GM19099 (cell line): ENCODE measurements around the gene AK5.

Experiments
- POLR2A ChIP-seq: IDR thresholded peaks from 3 replicates; pipeline ENCODE4 v1.6.1; 2011; ENCODE audit warnings: low read depth; ENCODE audit not compliant: insufficient read length; ENCODE audit errors: extremely low read depth

AK5 gene

DNA sequence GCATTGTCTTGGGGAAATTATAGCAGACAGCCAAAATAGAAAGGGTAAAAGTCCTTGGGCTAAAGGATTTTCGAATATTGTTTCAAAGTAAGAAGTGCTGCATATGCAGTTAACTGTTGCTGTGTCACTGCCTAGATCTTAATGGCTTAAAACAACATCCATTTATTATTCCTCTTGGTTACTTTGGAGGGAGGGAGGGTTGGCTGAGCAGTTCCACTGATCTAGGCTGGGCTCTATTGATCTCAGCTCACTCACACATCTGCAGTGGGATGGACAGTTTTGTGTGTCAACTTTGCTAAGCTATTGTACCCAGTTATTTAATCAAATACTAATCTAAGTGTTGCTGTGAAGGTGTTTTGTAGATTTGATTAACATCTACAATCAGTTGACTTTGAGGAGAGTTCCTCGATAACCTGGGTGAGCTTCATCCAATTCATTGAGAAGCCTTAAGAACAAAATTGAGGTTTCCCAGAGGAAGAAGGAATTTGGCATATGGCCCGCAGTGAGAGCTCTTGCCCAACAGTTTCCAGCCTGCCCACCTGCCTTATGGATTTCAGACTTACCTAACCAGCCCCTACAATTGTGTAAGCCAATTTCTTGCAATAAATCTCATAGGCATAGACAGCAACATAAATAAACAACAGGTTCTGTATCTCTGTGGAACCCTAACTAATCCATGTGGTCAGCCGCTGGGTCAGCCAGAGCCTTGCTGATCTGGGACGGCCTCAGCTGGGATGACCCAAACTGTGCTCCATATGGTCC is 187.3 kb downstream of the AK5 start:
- no peak for TF ChIP-seq POLR2A

DNA sequence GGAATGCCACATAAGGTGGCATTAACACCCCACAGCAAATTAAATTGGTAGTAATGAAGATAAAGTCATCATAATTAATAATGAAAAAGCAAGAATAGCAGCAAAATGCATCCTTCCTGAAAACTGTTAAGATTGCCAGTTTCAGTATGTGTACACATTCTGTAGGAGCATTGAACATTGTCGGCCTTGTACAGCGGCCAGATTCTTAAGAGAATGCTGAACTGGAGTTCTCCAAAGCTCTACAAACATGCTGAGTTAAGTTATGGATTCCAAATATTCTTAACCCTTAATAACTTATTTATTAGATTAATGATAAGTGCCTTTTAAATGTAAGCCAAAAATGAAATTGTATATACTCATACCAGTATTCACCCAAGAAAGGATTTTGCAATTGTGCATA is 189.9 kb downstream of the AK5 start:
- no peak for TF ChIP-seq POLR2A

DNA sequence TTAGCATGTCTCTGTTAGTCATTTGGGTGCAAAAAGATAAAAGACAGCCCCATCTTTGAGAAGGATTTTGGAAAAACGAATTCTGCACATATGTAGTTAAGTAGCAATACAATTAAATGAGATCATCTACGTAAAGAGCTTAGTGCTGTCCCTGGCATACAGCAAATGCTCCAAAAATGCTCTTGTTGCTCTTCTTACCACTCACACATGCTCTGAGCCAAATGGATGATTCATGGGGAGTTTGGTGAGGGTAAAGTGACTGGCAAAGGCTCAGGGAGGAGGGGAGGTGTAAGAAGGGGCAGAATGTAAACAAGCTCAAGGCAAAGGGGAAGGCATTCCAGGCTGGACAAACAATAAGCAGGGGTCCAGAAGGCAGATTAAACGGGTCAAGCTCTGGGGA is 191.9 kb downstream of the AK5 start:
- TF ChIP-seq POLR2A: no peak

DNA sequence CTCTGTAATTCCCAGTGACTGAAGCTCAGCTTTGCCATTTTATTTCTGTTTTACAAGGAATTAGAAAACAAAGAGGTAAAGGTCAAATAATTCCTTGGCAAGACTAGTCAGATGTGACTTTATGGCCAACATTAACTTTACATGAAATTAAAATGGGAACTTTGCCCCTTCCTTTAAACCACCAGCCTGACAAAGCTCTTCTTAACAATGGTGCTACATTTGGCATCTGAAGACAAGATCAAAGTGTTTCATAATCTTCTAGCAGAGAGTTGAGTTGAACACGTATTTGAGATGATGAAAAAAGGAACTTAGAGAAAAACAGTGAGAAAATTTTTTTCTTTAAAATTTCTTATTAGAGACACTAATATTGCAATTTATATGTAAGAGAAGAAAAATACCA is 193.8 kb downstream of the AK5 start:
- TF ChIP-seq POLR2A: no peak

DNA sequence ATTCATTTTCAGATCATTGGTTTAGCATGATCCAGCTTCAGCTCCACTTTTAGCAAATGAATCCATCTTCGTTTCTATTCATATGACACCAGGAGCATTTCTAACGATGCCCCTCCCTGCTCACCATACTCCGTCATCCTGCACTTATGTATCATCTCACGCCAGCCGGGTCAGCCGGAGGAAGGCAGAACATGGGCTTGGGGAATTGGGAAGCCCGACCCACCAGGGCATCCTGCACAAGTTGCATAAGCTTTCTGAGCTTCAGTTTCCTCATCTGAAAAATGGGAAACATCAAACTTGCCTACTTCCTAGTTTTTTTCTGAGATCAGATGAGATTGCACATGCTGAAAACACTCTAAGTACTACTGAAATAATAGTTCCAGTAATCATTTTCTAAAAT is 194.7 kb downstream of the AK5 start:
- no peak for TF ChIP-seq POLR2A

DNA sequence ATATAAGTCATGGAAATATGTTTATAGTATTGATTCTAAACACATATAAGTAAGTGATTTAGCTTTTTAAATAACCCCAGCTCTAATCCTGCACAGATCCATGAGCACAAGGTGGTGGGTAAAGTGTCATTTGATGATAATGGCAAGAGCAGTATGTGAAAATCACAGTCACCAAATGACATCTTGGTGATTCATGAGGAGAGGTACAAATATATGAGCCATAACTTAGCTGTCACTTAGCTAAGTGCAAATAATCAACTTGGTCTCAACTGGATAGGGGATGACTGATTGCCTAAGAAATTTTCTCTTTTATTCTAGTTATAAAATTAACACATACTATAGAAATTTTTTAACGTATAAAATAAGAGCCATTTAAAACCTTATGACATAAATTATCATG is 202.5 kb downstream of the AK5 start:
- no peak for TF ChIP-seq POLR2A

DNA sequence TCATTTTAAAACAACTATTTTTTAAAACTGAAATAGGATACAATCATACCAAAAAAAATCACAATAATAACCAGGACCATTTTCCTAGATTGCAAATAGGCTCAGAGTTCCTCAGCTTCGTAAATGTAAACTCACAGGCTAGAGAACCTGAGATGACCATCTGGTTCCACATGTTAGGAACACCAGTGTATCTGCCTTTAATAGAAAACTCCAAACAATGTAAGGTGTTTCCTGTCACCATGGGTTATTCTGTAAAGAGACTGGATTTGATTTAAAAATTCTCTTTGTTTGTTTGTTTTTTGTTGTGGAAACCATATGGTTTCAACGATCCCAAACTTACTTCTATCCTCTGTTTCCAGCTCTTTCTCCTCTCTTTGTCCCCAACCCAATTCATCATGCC is 203.1 kb downstream of the AK5 start:
- no peak for TF ChIP-seq POLR2A

DNA sequence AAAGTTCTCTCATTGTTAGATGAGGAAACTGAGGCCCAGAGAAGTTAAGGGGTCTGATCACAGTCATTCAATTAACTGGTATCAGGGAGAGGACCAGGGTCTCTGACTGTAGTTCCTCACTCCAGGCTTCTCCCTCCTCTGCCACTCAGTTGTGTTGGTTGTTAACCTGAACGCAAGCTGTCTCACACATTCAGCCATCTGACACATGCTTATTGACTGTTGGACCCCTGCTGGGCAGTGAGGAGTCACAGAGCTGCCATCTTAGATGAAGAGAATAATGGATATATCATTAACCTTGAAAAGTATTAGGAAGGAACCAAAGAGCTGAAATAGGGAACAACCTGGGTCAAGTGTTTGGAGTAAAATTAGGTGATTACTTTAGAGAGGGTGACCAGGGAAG is 205.8 kb downstream of the AK5 start:
- TF ChIP-seq POLR2A: no peak

DNA sequence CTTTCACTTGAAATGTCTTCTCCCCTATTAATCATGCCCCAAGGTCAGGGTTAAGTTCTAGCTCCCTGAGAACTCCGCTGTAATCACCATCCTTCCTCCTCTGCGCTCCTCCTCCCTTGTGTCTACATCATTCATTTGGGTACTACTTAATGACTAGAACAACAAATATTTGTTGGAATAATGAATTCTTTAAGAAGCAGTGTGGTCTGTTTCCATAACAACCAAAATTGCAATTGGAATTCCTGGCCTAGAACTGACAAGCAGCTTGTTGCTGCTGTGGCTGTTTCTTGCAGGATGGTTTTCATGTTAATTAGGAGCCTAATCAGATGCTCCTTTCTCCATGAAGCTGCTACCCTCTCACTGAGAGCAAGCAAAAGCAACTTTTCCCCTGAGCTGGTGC is 208.1 kb downstream of the AK5 start:
- TF ChIP-seq POLR2A: no peak

DNA sequence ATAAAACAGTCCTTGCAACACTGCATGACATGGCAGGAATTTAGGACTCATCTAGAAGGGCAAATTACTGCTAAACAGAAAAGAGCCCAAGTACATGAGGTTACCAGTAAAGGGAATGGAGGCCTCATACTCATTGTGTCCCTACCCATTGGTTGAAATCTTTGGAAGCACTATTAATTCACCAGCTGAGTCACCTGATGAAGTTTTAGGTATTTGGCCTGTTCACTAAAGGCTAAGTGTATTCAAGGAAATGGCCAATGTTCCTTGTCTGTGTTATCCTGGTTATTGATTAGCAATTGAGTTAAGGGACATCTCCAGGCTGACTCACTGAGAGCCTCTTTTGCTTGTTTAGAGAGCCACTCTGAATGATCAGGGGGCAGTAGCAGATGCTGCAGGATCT is 212.2 kb downstream of the AK5 start:
- TF ChIP-seq POLR2A: no peak

DNA sequence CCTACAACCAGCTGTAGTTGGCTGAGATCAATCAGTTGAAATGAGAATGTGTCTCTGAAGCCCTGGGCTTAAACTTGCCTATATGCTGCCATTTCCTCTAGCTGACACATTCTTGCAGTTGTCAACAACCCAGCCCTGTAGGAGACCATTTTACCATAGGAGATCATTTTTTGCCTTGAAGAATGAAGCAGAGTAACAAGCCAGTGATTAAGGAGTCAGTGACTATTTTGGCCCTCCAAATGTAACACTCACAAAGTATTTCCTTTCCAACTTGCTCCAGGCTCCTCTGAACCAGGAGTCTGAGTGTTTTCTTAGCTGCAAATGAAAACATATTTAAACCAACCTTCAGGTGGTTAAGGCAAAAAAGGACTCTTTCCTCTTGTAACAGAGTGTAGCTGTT is 217.1 kb downstream of the AK5 start:
- TF ChIP-seq POLR2A: no peak

DNA sequence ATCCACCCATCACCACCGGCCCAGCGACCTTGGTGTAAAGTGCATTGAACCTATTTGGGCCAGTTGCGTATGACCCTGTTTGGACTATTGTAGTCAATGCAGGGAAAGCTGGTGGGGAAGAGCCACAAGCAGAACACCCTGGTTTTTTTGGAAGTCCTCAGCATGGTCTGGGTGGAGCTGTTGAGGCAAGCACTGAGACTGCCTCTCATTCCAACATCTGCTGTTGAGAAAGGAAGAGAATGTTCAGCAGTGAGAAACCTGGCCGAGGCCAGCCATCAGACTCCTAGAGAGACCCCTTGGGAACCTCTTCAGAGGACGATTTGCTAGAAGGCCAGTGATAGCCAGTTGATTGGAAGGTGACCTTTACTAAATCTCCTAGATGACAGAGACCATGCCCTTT is 217.6 kb downstream of the AK5 start:
- no peak for TF ChIP-seq POLR2A

DNA sequence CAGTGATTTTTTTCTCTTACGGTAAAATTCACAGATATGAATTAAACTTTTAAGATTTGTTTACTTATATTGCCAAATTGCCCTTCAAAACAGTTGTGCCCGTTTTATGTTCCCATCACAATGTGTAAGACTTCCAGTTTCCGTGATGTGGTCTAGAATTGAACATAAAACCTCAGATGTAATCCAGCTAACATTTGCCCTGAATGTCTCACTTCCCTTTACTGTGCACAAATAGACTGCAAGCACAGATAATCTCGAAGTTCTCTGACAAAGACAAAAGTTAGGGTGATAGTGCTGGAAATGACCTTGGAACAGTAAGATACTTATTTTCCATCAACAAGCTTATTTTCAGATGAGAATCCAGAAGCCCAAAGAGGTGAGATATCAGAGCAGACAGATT is 223.2 kb downstream of the AK5 start:
- TF ChIP-seq POLR2A: no peak

DNA sequence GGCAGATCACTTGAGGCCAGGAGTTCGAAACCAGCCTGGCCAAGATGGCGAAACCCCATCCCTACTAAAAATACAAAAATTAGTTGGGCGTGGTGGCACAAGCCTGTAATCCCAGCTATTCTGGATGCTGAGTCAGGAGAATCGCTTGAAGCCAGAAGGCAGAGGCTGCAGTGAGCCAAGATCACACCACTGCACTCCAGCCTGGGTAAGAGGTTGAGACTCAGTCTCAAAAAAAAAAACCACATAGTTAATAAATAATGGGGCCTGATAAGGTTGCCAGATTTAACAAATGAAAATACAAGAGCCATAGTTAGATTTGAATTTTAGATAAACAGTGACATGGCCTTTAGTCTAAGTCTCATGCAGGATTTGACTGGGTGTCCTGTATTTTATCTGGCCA is 225.0 kb downstream of the AK5 start:
- TF ChIP-seq POLR2A: no peak

DNA sequence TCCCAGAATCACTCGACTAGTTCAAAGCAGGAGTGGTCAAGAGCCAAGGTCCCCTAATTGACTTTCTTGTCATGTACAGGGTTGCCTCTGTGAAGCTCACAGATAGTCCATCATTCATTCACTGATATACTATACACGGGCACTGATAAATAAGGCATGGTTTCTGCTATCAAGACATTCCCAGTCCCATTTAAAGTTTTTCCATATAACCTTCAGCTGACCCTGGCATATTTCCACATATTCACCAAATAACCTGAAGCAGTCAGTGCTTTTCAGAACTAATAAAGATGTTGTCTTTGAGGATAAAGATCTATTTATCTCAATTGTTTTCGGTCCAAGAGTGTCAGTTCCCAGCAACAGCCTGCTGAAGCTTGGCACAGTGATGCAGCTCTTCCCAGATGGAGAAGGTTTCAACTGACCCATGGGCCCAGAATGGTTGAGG is 227.3 kb downstream of the AK5 start:
- TF ChIP-seq POLR2A: no peak

DNA sequence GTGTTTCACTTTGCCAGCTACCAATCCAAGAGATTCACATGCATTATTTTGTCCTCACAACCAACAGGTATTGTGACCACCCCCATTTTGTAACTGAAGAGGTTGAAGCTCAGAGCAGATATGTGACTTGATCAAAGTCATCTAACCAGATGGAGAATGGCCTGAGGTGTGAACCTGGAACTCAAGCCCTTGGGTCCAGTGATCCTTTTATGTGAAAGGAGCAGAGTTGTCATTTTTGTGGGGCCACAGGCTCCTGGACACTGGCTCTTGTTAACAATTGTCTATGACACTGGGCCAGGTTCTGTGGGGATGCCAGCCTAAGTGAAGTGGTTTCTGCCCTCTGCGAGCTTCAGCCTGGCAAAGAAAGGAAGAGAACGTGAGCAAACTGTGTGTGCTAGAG is 228.1 kb downstream of the AK5 start:
- no peak for TF ChIP-seq POLR2A

DNA sequence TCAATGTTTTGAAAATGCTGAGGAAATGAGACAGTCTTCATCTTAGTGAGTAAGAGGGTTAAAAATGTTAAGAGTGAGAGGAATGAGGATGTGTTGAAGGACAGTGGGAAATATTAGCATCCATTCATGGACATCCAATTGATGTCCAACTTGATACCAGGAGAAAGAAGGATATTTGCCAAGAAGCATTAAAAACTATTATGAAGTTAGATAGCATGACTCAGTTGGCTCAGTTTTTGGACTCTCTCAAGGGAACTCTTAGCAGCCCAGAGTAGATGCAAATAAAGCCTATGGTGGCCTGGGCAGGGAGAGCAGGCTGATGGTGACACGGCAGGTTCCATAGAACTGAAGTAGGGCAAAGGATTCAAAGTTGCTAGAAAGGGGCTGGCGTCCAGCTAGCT is 229.6 kb downstream of the AK5 start:
- TF ChIP-seq POLR2A: no peak

DNA sequence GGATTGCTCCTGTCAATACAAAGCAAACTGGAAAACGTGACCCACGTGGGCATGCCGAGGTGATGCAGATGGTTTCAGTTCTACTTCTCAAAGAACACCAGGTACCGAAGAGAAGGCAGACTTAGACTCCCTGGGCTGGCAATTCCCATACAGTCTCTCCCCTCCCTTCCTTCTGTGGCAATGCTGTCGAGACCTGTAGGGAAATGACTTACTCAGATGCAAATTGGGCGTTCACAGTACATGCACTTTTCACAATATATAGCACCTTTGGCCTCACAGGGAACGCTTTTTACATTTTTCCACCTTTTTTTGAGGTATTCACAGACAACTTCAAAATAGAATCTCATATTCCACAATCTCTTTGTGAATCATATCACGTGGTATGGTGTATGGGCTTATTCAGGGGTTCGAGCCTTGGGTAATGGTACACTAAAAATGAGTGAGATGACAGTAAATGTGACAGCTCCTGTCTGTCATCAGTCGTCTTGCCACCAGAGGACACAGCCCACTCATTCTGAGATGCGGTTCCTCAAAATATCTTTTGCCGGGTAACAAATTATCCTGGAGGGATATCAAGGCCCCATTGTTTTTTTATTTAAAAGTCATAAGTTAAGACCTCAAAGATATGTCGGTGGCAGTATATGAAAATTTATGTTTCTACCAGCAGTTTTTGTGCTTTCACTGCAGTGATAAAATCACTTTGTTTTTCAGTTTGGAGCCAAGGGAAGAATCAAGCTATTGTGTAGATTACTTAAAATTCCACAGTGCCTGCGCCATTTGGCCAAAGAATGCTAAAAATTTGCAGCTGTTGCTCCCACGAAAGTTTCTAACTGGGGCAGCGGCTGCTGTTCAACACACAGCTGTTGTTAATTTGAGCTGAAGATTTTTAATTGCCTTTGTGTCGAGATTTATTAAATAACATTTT is 232.3 kb downstream of the AK5 start:
- no peak for TF ChIP-seq POLR2A
